Esophagus squamous epithelium (tissue), 5 donors: Measurements from ENCODE around the gene C2orf78. TPM values are rescaled to one million over a fixed set of nuclear protein-coding genes. Genes with fewer than 3 reads are reported as not detected.

ENCODE experiments used
- DNase-seq: peaks from one replicate; lab custom pipeline; 2025; lab: John Stamatoyannopoulos, UW
- H3K27ac ChIP-seq, 4 donors: fragments of 200-600 bp; sonication (generic); one replicate each; pipeline ENCODE4 v1.5.1; 2016 to 2019; ENCODE audit warnings: mild to moderate bottlenecking in 1 of 4
- H3K27me3 ChIP-seq, 4 donors: fragments of 200-600 bp; sonication (generic); 1 replicate in 3 of 4; 2 replicates in 1 of 4; pipeline versions ENCODE4 v1.5.1 to v1.6.0; 2017 to 2021; ENCODE audit warnings: antibody characterized with exemption in 1 of 4
- H3K36me3 ChIP-seq, 3 donors: fragments of 200-600 bp; sonication (generic); one replicate each; pipeline ENCODE4 v1.5.1; 2016 to 2019
- H3K4me1 ChIP-seq, 3 donors: fragments of 200-600 bp; sonication (generic); one replicate each; pipeline ENCODE4 v1.5.1; 2017 to 2019
- H3K4me3 ChIP-seq, 4 donors: fragments of 200-600 bp; sonication (generic); 1 replicate in 3 of 4; 2 replicates in 1 of 4; pipeline ENCODE4 v1.5.1; 2016 to 2019; ENCODE audit warnings: mild to moderate bottlenecking in 2 of 4, moderate library complexity in 1 of 4
- H3K9me3 ChIP-seq, 3 donors: fragments of 200-600 bp; sonication (generic); one replicate each; pipeline ENCODE4 v1.5.1; 2016 to 2019
- CTCF ChIP-seq, 6 experiments: fragments of 450-650 bp in 4 of 6; fragments of 200-600 bp in 2 of 6; sonication (generic) in 2 of 6; IDR thresholded peaks; one replicate each; pipeline ENCODE4 v1.5.1; 2016 to 2019; ENCODE audit warnings: antibody characterized with exemption in 6 of 6, mild to moderate bottlenecking in 4 of 6, moderate library complexity in 4 of 6
- POLR2A ChIP-seq, 4 donors: fragments of 450-650 bp; IDR thresholded peaks; one replicate each; pipeline ENCODE4 v1.6.1; 2017; ENCODE audit warnings: antibody characterized with exemption in 4 of 4, mild to moderate bottlenecking in 4 of 4, moderate library complexity in 3 of 4
- WGBS, 2 donors: methylation state at CpG; one replicate each; pipeline ENCODE4 v1.1.5; 2018; 5-methylcytosine and 5-hydroxymethylcytosine counted together
- intact Hi-C: fragments of 100-400 bp; cut with DNase I; formaldehyde crosslinking; loops from one replicate; pipeline ENCODE4 v1.15.0; 2022
- total RNA-seq, 4 donors: library from RNA; depleted of rRNA; stranded (reverse); fragments of >200 nt; gene quantifications; one replicate each; pipeline ENCODE4 v1.1.0, GENCODE V29; 2016
- donor health status: DM: yes; HTN: yes; CAD: no.

The C2orf78 gene
- total RNA-seq, 4 donors from 2014 or later, result not detected

GRCh38 chr2:73818296-73818695 lies 34.3 kb downstream of the C2orf78 start:
- intact Hi-C loops, result no loop called here
- Histone ChIP-seq H3K4me3 (no peak overlapping the region), H3K4me1 (no peaks in the 10 kb centered on the region), H3K9me3 (no peaks in the 10 kb centered on the region), H3K36me3 (no peaks in the 10 kb centered on the region), H3K27me3 (peaks cover 0 to 29% (median 0%) of the 10 kb centered on the region in 4 donors), H3K27ac (no peak overlapping the region)
- 93% methylated on average over 5 of the region's 18 CpGs; no CpG with 5 or more reads in 1 of the 2 donors for WGBS, 2 donors
- TF ChIP-seq CTCF (IDR thresholded peaks at IDR 0.05) (no peak), POLR2A (IDR thresholded peaks at IDR 0.05) (no peak)
- DNase-seq, result no peak

GRCh38 chr2:73821227-73821626 lies 37.2 kb downstream of the C2orf78 start:
- intact Hi-C loops, result loop anchor here (10.0 kb wide), 2 partner anchors 174 to 324 kb away; partner anchors contain the start of gene BOLA3
- Histone ChIP-seq H3K9me3 (no peaks in the 10 kb centered on the region), H3K27ac (no peak overlapping the region), H3K4me3 (no peak overlapping the region), H3K4me1 (peaks cover 0 to 6% (median 3%) of the 10 kb centered on the region in 3 donors), H3K27me3 (peaks cover 0 to 14% (median 0%) of the 10 kb centered on the region in 4 donors), H3K36me3 (no peaks in the 10 kb centered on the region)
- TF ChIP-seq POLR2A (IDR thresholded peaks at IDR 0.05), result no peak
- TF ChIP-seq CTCF (IDR thresholded peaks at IDR 0.05), result no peak
- 22 to 31% methylated on average over 2 of the region's 2 CpGs for WGBS, 2 donors
- DNase-seq, result no peak

- intact Hi-C loops, result loop anchor here (10.0 kb wide), 2 partner anchors 173 to 323 kb away; partner anchors contain the start of gene BOLA3
- H3K4me3 ChIP-seq, result no peak overlapping the region
Measured at GRCh38 chr2:73821669-73822068, 37.7 kb downstream of the C2orf78 start.

GRCh38 chr2:73822276-73822675 lies 38.3 kb downstream of the C2orf78 start:
- Histone ChIP-seq H3K4me3 (no peak overlapping the region), H3K36me3 (no peaks in the 10 kb centered on the region), H3K4me1 (peaks cover under 1 to 6% (median 3%) of the 10 kb centered on the region in 3 donors), H3K27me3 (peaks cover 0 to 14% (median 0%) of the 10 kb centered on the region in 4 donors), H3K9me3 (no peaks in the 10 kb centered on the region), H3K27ac (no peak overlapping the region)
- WGBS, 2 donors, result 0 to 50% methylated on average over 1 of the region's 1 CpG
- DNase-seq, result no peak
- intact Hi-C loops, result loop anchor here (10.0 kb wide), 2 partner anchors 173 to 323 kb away; partner anchors contain the start of gene BOLA3
- no peak for TF ChIP-seq POLR2A (IDR thresholded peaks at IDR 0.05)
- TF ChIP-seq CTCF (IDR thresholded peaks at IDR 0.05), result no peak

More at GRCh38 chr2:73821669-73822068, 37.7 kb downstream of the C2orf78 start:
- DNase-seq, result no peak
- no peaks in the 10 kb centered on the region for H3K9me3 ChIP-seq
- H3K36me3 ChIP-seq, result no peaks in the 10 kb centered on the region
- peaks cover 0 to 14% (median 0%) of the 10 kb centered on the region in 4 donors for H3K27me3 ChIP-seq
- WGBS, 2 donors, result 56 to 64% methylated on average over 2 of the region's 2 CpGs
- peaks cover 0 to 6% (median 3%) of the 10 kb centered on the region in 3 donors for H3K4me1 ChIP-seq
- TF ChIP-seq CTCF (IDR thresholded peaks at IDR 0.05) (no peak), POLR2A (IDR thresholded peaks at IDR 0.05) (no peak)
- H3K27ac ChIP-seq, result no peak overlapping the region

- Histone ChIP-seq H3K4me3 (no peak overlapping the region), H3K27ac (no peak overlapping the region), H3K36me3 (no peaks in the 10 kb centered on the region), H3K4me1 (peaks cover 4 to 8% (median 7%) of the 10 kb centered on the region in 3 donors), H3K27me3 (peaks cover 0 to 14% (median 0%) of the 10 kb centered on the region in 4 donors), H3K9me3 (no peaks in the 10 kb centered on the region)
- DNase-seq, result no peak
- intact Hi-C loops, result loop anchor here (10.0 kb wide), 2 partner anchors 172 to 322 kb away; partner anchors contain the start of gene BOLA3
- no peak for TF ChIP-seq POLR2A (IDR thresholded peaks at IDR 0.05)
- no peak for TF ChIP-seq CTCF (IDR thresholded peaks at IDR 0.05)
- WGBS, 2 donors, result 76 to 81% methylated on average over 2 of the region's 2 CpGs
Measured at GRCh38 chr2:73822991-73823390, 39.0 kb downstream of the C2orf78 start.
